ENCODE results near the gene CACNB2.

DNA sequence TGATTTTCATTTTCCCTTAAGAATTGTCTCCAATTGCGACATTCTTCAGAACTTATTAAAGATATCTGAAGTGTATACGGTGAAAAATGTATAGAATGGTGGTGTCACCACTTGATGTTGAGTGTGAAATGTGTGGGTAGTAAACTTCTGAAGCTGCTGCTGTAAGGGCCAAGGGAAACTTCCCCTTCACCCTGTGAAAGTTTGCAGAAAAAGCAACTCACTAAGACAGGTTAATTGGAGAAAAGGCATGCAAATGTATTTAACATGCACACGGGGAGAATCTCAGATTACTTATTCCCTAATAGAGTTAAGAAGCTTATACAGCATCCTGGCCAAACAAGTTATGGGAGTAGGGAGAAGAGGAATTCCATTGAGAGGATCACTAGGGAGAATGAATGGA is 338.1 kb downstream of the CACNB2 start:
- TF ChIP-seq, protein P1, sequence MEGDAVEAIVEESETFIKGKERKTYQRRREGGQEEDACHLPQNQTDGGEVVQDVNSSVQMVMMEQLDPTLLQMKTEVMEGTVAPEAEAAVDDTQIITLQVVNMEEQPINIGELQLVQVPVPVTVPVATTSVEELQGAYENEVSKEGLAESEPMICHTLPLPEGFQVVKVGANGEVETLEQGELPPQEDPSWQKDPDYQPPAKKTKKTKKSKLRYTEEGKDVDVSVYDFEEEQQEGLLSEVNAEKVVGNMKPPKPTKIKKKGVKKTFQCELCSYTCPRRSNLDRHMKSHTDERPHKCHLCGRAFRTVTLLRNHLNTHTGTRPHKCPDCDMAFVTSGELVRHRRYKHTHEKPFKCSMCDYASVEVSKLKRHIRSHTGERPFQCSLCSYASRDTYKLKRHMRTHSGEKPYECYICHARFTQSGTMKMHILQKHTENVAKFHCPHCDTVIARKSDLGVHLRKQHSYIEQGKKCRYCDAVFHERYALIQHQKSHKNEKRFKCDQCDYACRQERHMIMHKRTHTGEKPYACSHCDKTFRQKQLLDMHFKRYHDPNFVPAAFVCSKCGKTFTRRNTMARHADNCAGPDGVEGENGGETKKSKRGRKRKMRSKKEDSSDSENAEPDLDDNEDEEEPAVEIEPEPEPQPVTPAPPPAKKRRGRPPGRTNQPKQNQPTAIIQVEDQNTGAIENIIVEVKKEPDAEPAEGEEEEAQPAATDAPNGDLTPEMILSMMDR (IDR thresholded peaks at IDR 0.05): no peak
- no peak for TF ChIP-seq POLR2A (IDR thresholded peaks at IDR 0.05)
